ENCODE data around the gene RBFOX2.
"Not testable (repeated sequence)": the region's sequence is repeated elsewhere in the genome, so short reads cannot be mapped to it uniquely, and the experiment has no call there.

The RBFOX2 gene

GRCh38 chr22:36028646-36029405 lies at the start of gene RBFOX2:
TSS of gene RBFOX2 (minus strand) at chr22:36028824. CDS start at chr22:36028425, 399 bp downstream.
- DNase-seq: peak; percentile 98

- DNase-seq: no peak
Observed at GRCh38 chr22:36077271-36077670, 48.6 kb upstream of the RBFOX2 start.

GRCh38 chr22:36075724-36076123 lies 47.1 kb upstream of the RBFOX2 start:
- no peak for DNase-seq

GRCh38 chr22:36075230-36075629 lies 46.6 kb upstream of the RBFOX2 start:
- no peak for DNase-seq

GRCh38 chr22:36073476-36073875 lies 44.9 kb upstream of the RBFOX2 start:
- DNase-seq: no peak

GRCh38 chr22:36070645-36071044 lies 42.0 kb upstream of the RBFOX2 start:
- not testable (repeated sequence) for DNase-seq

GRCh38 chr22:36069368-36069767 lies 40.7 kb upstream of the RBFOX2 start:
- no peak for DNase-seq

GRCh38 chr22:36068776-36069344 lies 40.2 kb upstream of the RBFOX2 start:
- DNase-seq: no peak

- no peak for DNase-seq
Observed at GRCh38 chr22:36067235-36067558, 38.6 kb upstream of the RBFOX2 start.

GRCh38 chr22:36065775-36066544 lies 37.3 kb upstream of the RBFOX2 start:
- peak; percentile 71 for DNase-seq

GRCh38 chr22:36065462-36065774 lies 36.8 kb upstream of the RBFOX2 start:
- no peak for DNase-seq

GRCh38 chr22:36064358-36064757 lies 35.7 kb upstream of the RBFOX2 start:
- no peak for DNase-seq

- no peak for DNase-seq
Observed at GRCh38 chr22:36056980-36057379, 28.4 kb upstream of the RBFOX2 start.

GRCh38 chr22:36055376-36056295 lies 27.0 kb upstream of the RBFOX2 start:
- DNase-seq: no peak

- DNase-seq: not testable (repeated sequence)
Observed at GRCh38 chr22:36054446-36054845, 25.8 kb upstream of the RBFOX2 start.

GRCh38 chr22:36053242-36054147 lies 24.9 kb upstream of the RBFOX2 start:
- DNase-seq: no peak

- peak; percentile 32 for DNase-seq
Observed at GRCh38 chr22:36052505-36052941, 23.9 kb upstream of the RBFOX2 start.

GRCh38 chr22:36049678-36049997 lies 21.0 kb upstream of the RBFOX2 start:
- no peak for DNase-seq

- no peak for DNase-seq
Observed at GRCh38 chr22:36048911-36049677, 20.5 kb upstream of the RBFOX2 start.

- not testable (repeated sequence) for DNase-seq
Observed at GRCh38 chr22:36044517-36044916, 15.9 kb upstream of the RBFOX2 start.

GRCh38 chr22:36042240-36042639 lies 13.6 kb upstream of the RBFOX2 start:
- DNase-seq: no peak

Measured in kidney glomerular epithelial cell (primary cell).